Left cardiac atrium (tissue), 4 donors: ENCODE results near the gene ZNF606. TPM values are rescaled to one million over a fixed set of nuclear protein-coding genes. Genes with fewer than 3 reads are reported as not detected.

Experiments used
- ATAC-seq, 2 donors: fragments of 200-7000 bp; cut with Tn5 transposase; one replicate each; pipeline ENCODE4 v1.9.1; 2020; ENCODE audit warnings: mild to moderate bottlenecking in 2 of 2, moderate library complexity in 2 of 2
- DNase-seq: peaks from one replicate; pipeline ENCODE4 v3.0.0-alpha.2; 2020
- intact Hi-C, 2 donors: fragments of 100-400 bp; cut with DNase I; formaldehyde crosslinking; loops; one replicate each; pipeline versions ENCODE4 v1.14.1 to v1.15.1; 2022 to 2023
- long read RNA-seq: library from polyadenylated mRNA; unstranded; transcript quantifications from one replicate; pipeline ENCODE4 v2.0.0, GENCODE V29; 2021
- total RNA-seq, 2 donors: library from RNA; stranded (reverse); fragmentation: NEBNext Ultra II Directional; extraction: Animal tissue kit (Norgen Biotek cat#: 25700); gene quantifications; one replicate each; pipeline ENCODE4 v1.2.1, GENCODE V29; 2021
- donor health status: DM: no; HTN: yes; CAD: no.
- donor health status: DM: no; HTN: yes; CAD: no; lungs with severe emphysema.
- donor health status: DM: yes; HTN: yes; CAD: no.
- donor health status: Dilated cardiomyopathy.

ZNF606 gene
- total RNA-seq, result 10 to 100 TPM; 11.4 to 13.8 TPM
- long read RNA-seq, full-length matches to known transcripts, result 6 of 18 reads
- long read RNA-seq, partial matches to known transcripts, result 1 of 18 reads
- long read RNA-seq, other reads (novel, unspliced or antisense), result 11 of 18 reads

DNA sequence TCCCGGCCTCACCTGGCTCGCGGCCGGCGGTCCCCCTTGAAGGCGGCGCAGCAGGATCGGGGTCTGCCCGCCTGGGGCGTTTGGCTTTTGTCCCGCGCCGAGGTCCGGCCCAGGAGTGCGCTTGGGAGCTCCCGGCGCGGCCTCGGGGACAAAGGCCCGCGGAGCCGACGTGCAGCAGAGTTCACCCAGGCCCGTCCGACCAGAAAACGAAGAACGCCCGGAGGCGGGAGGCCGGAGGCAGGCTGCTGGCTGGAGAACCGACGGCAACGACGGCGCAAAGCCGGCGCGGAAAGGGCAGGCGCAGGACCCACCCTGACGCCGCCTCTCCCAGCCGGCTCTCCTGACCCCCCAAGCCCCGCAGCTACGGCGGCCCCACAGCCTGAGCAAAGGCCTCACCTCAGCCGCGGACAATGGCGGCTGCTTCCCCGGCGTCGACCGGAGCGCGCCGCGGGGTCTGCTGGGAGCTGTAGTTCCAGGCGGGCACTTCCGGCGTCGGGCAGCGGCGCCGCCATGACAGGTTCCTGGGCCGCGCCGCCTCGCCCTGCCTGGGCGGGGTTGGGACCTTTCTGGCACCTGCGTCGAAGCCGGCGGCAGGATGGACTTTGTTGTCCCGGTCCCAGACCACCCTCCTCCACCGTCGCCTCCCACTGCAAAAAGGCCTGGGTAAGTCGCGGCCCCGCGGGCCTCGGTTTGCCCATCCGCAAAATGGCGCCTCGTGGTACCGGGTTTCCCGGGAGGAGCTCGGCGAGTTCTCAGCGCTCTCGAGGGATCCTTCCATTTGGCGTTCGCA is at the start of gene ZNF606:
ZNF606 (minus strand) TSS at position 437 of the 790 bp plus-strand sequence. CDS start 1,501 bp downstream, outside the sequence.
- peak; percentile 92 for DNase-seq
- peak; percentile 99 for ATAC-seq
- intact Hi-C loops, result no loop called here

DNA sequence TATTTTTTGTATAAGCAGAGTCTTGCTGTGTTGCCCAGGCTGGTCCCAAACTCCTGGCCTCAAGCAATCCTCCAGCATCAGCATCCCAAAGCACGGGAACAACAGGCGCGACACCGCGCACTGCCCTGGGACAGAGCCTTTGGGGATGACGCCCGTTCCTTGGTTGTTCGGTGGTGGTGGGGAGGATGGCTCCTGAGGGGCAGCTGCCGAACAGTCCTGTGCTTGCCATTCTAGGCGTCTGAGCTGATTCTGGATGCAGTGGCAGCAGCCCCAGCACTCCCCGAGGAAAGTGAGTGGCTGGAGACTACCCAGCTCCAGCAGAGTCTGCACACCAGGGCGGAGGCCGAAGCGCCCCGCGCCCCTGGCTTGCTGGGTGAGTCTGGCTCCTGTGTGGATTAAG is 49.6 kb upstream of the ZNF606 start:
- ATAC-seq (no peak), DNase-seq (no peak)
- intact Hi-C loops, result no loop called here

DNA sequence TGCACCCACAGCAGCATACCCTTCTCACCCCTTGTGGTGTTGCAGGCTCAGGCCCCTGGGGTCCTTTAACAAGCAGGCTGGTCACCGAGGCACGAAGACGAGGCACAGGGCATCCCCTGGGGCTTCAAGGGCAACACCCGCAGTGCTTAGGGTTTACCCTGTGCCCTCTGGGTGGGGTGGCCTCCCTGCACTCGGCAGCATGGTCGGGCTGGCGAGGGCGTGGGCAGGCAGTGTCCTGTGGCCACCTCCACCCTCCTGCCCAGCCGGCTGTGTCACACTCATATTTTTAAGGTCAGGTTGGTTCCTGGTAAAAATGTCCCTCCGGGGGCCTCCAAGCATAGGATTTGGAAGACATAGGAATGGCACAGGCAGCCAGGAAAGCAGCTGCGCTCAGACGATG is 45.1 kb upstream of the ZNF606 start:
- ATAC-seq, result no peak
- no peak for DNase-seq
- intact Hi-C loops, result no loop called here

DNA sequence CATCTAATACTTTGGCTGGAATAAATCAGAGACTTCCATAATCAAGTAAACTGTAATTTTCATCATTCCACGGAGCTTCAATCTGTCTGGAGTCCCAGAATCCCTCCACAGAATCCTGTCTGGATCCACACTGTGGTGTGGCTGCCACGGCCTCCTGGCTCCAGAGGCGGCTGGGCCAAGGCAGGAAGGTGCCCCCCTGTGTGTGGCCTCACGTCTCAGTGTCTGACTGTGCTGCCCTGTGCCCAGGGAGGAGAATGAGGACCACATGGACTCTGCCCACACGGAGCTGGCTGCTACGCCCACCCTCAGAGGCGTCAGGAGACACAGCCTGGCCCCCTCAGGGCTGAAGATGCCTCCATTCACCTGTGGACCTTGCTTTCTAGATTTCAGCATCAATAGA is 44.2 kb upstream of the ZNF606 start:
- ATAC-seq (no peak), DNase-seq (no peak)
- intact Hi-C loops, result no loop called here

DNA sequence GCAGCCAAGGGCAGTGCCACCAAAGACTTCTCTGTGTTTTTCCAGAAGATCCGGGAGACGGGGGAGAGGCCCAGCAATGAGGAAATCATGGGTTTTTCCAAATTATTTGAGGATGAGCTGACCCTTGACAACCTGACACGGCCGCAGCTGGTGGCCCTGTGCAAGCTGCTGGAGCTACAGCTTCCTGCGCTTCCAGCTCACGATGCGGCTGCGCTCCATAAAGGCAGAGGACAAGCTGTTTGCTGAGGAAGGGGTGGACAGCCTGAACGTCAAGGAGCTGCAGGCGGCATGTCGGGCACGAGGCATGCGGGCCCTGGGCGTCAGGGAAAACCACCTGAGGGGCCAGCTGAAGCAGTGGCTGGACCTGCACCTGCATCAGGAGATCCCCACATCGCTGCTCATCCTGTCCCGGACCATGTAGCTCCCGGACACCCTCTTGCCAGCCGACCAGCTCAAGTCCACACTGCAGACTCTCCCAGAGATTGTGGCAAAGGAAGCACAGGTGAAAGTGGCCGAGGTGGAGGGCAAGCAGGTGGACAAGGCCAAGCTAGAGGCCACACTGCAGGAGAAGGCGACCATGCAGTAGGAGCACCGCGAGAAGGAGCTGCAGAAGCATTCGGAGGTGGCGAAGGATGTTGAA is 42.9 kb upstream of the ZNF606 start:
- ATAC-seq, result no peak
- no peak for DNase-seq
- intact Hi-C loops, result no loop called here

DNA sequence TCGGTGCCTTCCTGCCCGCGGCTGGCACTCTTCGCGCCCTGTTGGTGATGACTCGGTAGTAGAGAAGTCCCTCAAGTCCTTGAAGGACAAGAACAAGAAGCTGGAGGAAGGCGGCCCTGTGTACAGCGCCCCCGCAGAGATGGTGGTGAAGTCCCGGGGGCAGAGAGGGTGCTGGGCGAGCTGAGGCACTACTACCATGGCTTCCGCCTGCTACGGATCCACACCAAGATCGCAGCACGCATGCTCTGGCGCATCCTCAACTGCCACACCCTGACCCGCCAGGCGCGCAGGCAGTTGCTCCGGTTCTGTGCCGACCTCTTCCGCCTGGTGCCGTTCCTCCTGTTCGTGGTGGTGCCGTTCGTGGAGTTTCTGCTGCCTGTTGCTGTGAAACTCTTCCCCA is 42.3 kb upstream of the ZNF606 start:
- intact Hi-C loops, result no loop called here
- DNase-seq (no peak), ATAC-seq (no peak)

DNA sequence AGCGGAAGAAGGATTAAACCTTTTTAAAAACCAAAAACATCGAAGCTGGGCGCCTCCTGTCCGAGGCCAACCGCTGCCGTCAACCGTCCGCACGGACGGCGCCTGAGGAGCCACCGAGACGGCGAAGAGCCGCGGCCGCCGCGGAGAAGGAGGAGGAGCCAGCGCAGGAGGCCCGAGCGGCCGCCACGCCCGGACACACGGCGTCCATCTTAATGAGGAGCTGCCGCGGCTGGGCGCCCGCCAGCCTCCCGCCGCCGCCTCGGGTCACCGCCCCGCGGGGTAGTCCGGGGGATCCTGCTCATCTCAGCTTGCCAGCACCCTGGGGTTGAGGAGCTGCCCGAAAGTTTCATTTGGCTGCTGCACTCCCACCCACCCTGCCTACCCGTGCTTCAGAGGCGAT is 41.8 kb upstream of the ZNF606 start:
- intact Hi-C loops, result no loop called here
- DNase-seq, result no peak
- no peak for ATAC-seq

DNA sequence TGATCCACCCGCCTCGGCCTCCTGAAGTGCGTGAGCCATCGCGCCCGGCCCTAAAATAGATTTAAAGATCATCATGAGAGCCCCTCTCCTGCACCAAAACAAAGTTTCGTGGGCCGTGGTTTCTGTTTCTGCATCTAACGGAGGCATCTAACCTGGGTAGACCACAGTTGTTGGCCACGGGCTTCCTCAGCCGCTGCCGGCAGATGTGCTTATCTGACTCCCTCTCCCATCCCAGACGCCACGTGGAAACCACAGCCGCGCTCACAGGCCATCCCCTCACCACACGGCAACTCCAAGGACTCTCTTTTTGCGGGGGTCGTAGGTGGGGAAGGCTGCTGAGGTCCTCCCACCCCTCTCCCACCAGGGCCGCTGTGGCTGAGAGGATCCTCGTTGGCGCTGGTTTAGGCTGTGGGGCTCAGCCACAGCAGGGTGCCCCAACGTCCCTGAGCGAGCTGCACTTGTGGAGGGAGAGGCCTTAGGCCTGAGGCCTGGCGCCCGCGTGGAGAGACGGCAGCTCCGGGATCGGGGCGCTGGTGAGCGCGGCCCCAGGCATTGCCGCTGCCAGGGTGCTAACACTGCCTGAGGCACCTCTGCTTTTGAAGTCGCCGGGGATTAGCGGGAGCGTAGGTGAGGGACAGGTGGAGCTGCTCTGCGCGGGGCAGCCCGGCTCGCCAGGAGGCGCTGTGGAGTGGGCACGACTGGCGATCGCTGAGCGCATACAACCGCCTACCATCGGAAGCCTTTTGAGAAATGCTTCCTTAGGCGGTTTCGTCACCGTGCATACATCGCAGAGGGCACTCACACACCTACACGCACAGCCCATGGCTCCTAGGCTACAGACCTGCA is 40.1 kb upstream of the ZNF606 start:
- intact Hi-C loops, result no loop called here
- no peak for ATAC-seq
- no peak for DNase-seq

DNA sequence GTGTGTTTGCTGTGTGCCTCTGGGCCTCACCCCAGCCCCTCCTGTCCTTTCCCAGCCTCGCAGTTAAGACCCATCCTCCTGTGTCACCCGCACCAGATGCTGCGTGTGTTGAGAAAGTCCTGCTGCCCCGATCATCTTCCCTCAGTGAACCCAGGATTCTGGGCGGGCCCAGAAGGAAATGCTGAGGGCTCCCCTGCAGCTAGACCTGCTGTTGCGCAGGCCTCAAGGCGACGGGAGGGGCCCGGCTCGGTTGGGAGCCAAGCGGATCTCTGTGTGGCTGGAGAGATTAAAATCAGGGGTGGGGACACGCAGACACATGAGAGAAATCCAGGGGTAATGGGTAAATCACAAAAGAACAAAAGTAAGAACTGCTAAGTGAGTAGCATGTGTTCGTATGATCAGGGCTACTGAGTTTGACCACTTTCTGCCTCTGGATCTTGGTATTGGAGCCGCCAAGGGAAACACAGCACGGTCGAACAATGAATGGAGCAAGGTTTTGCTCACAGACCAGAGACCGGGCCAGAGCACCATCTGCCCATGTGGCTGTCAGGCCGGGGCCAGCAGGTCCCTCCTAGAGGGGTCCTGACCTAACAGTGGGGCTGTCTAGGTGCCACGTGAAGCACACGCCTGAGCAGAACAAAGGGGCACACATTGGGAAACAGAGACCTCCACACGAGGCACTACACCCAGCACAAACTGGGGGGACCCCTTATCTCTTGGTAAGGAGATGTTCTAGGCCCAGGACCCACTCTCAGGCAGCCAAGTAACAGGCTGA is 38.3 kb upstream of the ZNF606 start:
- intact Hi-C loops, result no loop called here
- DNase-seq, result no peak
- ATAC-seq, result no peak

DNA sequence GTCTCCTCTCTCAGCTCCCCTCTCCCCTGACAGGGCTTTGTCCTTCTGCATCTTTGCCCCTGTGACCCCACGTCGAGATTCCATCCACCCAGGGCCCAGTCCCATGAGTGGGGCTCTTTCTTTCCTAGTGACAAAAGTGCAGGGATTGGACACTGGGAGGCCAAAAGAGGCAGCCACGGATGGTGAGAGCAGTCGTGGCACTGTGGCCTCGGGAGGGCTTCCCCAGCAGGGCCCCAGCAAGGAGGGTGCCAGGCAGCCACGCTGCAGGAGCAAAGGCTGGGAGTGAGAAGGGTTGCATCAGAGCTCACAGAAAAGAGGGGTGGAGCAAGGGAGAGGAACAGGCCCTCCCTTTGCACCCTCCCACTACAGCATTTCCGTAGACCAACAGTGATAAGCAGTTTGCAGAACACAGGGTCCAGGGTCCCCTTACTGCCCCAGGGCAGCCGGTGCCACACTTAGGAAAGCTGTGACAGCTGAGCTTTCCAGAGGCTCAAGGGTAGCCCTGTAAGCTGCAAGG is 36.1 kb upstream of the ZNF606 start:
- ATAC-seq (no peak), DNase-seq (no peak)
- intact Hi-C loops, result loop anchor here in 1 of 2 donors (10.0 kb wide), 1 partner anchor 56 kb away; the partner anchor contains the start of gene ZSCAN18

DNA sequence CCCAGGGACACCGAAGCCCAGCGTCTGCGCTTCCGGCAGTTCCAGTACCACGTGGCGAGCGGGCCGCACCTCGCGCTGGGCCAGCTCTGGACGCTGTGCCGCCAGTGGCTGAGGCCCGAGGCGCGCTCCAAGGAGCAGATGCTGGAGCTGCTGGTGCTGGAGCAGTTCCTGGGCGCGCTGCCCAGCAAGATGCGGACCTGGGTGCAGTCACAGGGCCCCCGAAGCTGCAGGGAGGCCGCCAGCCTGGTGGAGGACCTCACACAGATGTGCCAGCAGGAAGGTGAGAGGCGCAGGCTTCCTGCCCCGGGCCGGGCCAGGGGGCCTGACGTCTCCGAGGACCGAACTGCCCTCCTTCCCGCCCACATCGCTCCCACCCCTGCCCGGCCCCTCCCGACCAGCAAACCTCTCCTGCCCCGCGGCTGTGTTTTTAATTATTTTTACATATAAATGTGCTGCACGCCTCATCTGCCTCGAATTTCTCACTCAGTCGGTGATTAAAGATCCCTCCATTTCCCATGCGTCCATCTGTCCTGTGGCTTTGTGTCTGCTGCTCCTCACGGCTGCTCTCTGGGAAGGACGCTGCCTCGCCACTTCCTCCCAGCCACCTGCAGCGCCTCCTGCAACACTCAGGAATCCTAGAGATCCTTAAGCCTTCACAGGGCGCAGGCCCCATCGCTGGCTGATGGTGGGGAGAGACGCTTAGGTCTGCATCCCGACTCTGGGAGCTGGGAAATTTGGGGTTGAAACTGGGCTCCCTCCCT is 35.5 kb upstream of the ZNF606 start:
- DNase-seq (peak; percentile 33), ATAC-seq (no peak)
- intact Hi-C loops, result loop anchor here in 1 of 2 donors (10.0 kb wide), 1 partner anchor 57 kb away; the partner anchor contains the start of gene ZSCAN18

DNA sequence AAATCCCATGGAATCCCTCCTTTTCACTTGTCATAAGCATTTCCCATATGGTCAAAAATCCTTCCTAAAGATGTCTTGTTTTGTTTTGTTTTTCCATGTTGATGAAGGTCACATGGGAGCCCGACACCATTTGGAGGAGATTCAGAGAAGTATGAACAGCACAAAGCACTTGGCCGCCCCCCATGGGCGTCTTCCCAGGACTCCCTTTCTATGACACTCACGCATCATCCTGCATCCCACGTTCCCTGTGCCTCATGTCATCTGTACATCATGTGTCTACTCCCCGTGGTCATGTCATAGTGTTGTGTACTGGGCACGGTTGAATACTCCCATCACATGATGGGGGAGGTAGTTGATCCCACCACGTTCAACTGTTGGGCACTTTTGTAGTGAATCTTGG is 33.2 kb upstream of the ZNF606 start:
- ATAC-seq (no peak), DNase-seq (no peak)
- intact Hi-C loops, result loop anchor here in 1 of 2 donors (10.0 kb wide), 1 partner anchor 59 kb away; the partner anchor contains the start of gene ZSCAN18

DNA sequence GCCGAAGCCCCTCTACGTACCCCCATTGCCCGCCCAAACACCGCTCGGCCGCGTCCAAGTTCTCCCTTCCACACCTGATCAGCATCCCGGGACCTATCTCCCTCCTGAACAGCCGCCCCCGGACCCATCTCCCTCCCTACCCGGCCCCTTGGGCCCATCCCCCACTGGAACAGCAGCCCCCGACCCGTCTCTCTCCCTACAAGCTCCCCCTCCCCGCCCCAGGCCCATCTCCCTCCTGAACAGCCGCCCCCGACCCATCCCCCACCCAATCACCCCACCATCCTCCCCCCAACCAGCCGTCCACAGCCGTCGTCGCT is 31.8 kb upstream of the ZNF606 start:
- DNase-seq (no peak), ATAC-seq (no peak)
- intact Hi-C loops, result loop anchor here in 1 of 2 donors (10.0 kb wide), 1 partner anchor 60 kb away; the partner anchor contains the start of gene ZSCAN18

DNA sequence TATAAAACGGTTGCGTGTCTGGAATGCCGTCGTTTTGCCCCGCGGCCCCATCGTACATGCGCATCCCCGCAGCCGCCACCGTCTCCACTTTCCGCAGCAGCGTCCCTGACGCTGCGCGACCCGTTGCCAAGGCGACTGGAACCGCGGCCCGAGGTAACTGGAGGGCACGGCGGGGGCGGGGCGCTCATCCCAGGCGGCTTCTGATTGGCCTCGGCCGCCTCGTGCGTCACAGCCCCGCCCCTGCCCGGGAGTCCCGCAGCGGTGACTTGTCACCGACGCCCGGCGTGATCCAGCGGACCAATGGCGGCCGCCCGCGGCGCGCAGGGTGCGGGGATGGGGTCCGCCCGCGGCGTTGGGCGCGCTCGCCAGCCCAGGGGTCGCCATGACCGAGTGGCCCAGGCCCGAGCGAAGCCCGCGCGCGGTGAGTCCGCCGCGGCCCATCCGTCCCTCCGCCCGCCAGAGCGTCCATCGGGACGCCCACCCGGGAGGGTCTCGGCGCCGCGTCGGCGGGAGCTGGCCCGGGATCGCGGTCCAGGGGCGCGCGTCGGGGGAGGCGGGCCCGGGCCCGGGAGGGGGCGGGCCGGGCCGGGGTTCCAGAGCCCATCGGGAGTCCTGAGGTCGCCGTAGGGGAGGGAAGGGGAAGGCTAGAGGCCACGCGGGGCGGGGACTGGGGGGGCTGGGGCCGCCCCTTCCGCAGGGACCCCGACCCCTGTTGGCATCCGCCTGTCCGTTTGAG is 31.3 kb upstream of the ZNF606 start, which contains the start of gene ZSCAN1:
ZSCAN1 (plus strand) TSS at position 285 of the 736 bp plus-strand sequence. CDS start 3,812 bp downstream, outside the sequence.
- intact Hi-C loops, result loop anchor here in 1 of 2 donors (10.0 kb wide), 1 partner anchor 61 kb away; the partner anchor contains the start of gene ZSCAN18
- ATAC-seq, result peak; percentile 99
- peak; percentile 96 for DNase-seq

DNA sequence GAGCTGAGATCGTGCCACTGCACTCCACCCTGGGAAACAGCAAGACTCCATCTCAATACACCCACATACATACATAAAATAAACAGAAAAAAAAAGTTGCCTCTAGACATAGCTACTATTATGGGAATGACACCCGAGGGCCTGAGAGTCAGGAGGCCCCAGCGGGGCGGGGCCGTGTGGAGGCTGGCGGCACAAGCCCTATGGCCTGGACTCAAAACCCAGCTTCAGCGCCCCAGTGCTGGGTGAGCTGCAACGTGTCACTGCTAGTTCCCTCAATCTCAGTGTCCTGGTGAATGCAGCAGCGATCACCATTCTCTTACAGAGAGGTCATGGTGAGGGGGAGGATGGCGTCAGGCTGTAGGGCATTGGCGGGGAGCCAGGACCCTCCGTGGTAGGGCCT is 22.0 kb upstream of the ZNF606 start:
- intact Hi-C loops, result loop anchor here in 1 of 2 donors (5.0 kb wide), 1 partner anchor 133 kb away; no protein-coding TSS in a partner anchor
- no peak for DNase-seq
- no peak for ATAC-seq

DNA sequence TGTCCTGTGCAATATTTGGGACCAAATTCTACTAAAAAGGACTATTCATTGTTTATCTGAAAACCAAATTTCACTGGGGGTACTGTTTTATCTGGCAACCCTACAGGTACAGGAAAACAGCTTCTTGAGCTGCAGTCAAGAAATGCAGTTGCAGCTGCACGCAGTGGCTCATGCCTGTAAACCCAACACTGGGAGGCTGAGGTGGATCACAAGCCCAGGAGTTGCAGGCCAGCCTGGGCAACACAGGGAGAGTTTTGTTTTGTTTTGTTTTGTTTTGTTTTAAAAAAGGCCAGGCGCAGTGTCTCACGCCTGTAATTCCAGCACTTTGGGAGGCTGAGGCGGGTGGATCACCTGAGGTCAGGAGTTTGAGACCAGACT is 19.7 kb upstream of the ZNF606 start:
- intact Hi-C loops, result loop anchor here (1.0 to 5.0 kb wide), 2 partner anchors 133 to 135 kb away; no protein-coding TSS in a partner anchor
- ATAC-seq (no peak), DNase-seq (no peak)
